Activated CD4-positive, CD25-positive, alpha-beta regulatory T cell treated with anti-CD3 and anti-CD28 coated beads, Interleukin-2, amount 50 U/mL, for 72 hours (primary cell): ENCODE measurements around the gene LAPTM4A.
"Not testable (repeated sequence)": the region's sequence is repeated elsewhere in the genome, so short reads cannot be mapped to it uniquely, and the experiment has no call there.

Experiments
- DNase-seq: peaks from one replicate; pipeline ENCODE4 v3.0.0; 2021

Gene LAPTM4A

GRCh38 chr2:20051532-20052228, at the start of gene LAPTM4A:
TSS of gene LAPTM4A (minus strand) at chr2:20051628. CDS start at chr2:20051520, 108 bp downstream.
- peak; percentile 95 for DNase-seq

- no peak for DNase-seq
These were observed 49.3 kb upstream of the LAPTM4A start for GRCh38 chr2:20100711-20101110.

- no peak for DNase-seq
These were observed 48.4 kb upstream of the LAPTM4A start for GRCh38 chr2:20099780-20100179.

- DNase-seq = peak; percentile 78
These were observed 46.7 kb upstream of the LAPTM4A start for GRCh38 chr2:20097889-20098714.

- no peak for DNase-seq
These were observed 44.0 kb upstream of the LAPTM4A start for GRCh38 chr2:20095469-20095868.

- no peak for DNase-seq
These were observed 43.5 kb upstream of the LAPTM4A start for GRCh38 chr2:20094955-20095354.

- no peak for DNase-seq
These were observed 42.8 kb upstream of the LAPTM4A start for GRCh38 chr2:20094142-20094755.

GRCh38 chr2:20093263-20094141, 42.1 kb upstream of the LAPTM4A start:
- DNase-seq = no peak

- DNase-seq = no peak
These were observed 41.4 kb upstream of the LAPTM4A start for GRCh38 chr2:20092901-20093235.

GRCh38 chr2:20092226-20092900, 40.9 kb upstream of the LAPTM4A start:
- DNase-seq = no peak

GRCh38 chr2:20091305-20091991, 40.0 kb upstream of the LAPTM4A start:
- DNase-seq = no peak

- no peak for DNase-seq
These were observed 38.5 kb upstream of the LAPTM4A start for GRCh38 chr2:20089715-20090464.

GRCh38 chr2:20085909-20086308, 34.5 kb upstream of the LAPTM4A start:
- DNase-seq = not testable (repeated sequence)

- not testable (repeated sequence) for DNase-seq
These were observed 31.4 kb upstream of the LAPTM4A start for GRCh38 chr2:20082812-20083211.

- DNase-seq = no peak
These were observed 30.4 kb upstream of the LAPTM4A start for GRCh38 chr2:20081841-20082240.

GRCh38 chr2:20080839-20081415, 29.5 kb upstream of the LAPTM4A start:
- DNase-seq = no peak

- no peak for DNase-seq
These were observed 29.0 kb upstream of the LAPTM4A start for GRCh38 chr2:20080428-20080827.

- DNase-seq = no peak
These were observed 28.2 kb upstream of the LAPTM4A start for GRCh38 chr2:20079546-20080115.

- DNase-seq = no peak
These were observed 26.0 kb upstream of the LAPTM4A start for GRCh38 chr2:20077411-20077940.

GRCh38 chr2:20076757-20077156, 25.3 kb upstream of the LAPTM4A start:
- DNase-seq = no peak
